Ovary (tissue), 9 donors: ENCODE results near the gene CTNNA3. TPM values are rescaled to one million over a fixed set of nuclear protein-coding genes. Genes with fewer than 3 reads are reported as not detected.

ENCODE experiments used
- DNase-seq, 5 donors: peaks; one replicate each; pipeline ENCODE4 v3.0.0-alpha.2; 2019 to 2020
- H3K27ac ChIP-seq, 2 donors: fragments of 200-600 bp; one replicate each; pipeline versions ENCODE4 v1.5.1 to v1.8.0; 2019 to 2022
- H3K27me3 ChIP-seq: fragments of 200-600 bp; one replicate; pipeline ENCODE4 v1.8.0; 2022
- H3K36me3 ChIP-seq: fragments of 200-600 bp; sonication (generic); one replicate; pipeline ENCODE4 v1.5.1; 2019
- H3K4me1 ChIP-seq: one replicate; pipeline ENCODE4 v1.8.1; 2013; ENCODE audit warnings: mild to moderate bottlenecking, moderate library complexity; ENCODE audit not compliant: insufficient read depth
- H3K4me3 ChIP-seq: fragments of 200-600 bp; sonication (generic); one replicate; pipeline ENCODE4 v1.5.1; 2017
- H3K9me3 ChIP-seq, 2 donors: fragments of 200-600 bp in 1 of 2; sonication (generic) in 1 of 2; one replicate each; pipeline versions ENCODE4 v1.5.1 to v1.8.1; 2013 to 2019; ENCODE audit warnings: mild to moderate bottlenecking in 1 of 2, moderate library complexity in 1 of 2
- CTCF ChIP-seq, 3 donors: fragments of 450-650 bp in 2 of 3; fragments of 200-600 bp in 1 of 3; IDR thresholded peaks; one replicate each; pipeline versions ENCODE4 v1.5.1 to v1.8.0; 2016 to 2022; ENCODE audit warnings: antibody characterized with exemption in 3 of 3, mild to moderate bottlenecking in 1 of 3
- EP300 ChIP-seq: sonication (generic); formaldehyde crosslinking; IDR thresholded peaks from one replicate; pipeline ENCODE4 v1.6.1; 2017; ENCODE audit warnings: antibody characterized with exemption
- POLR2A ChIP-seq: fragments of 450-650 bp; IDR thresholded peaks from one replicate; pipeline ENCODE4 v1.6.1; 2017; ENCODE audit warnings: antibody characterized with exemption, mild to moderate bottlenecking, moderate library complexity
- WGBS, 3 donors: extraction: QIAGEN DNeasy Blood & Tissue Kit in 1 of 3; methylation state at CpG; one replicate each; pipeline versions ENCODE4 v1.1.5 to v1.1.7; 2013 to 2017; 5-methylcytosine and 5-hydroxymethylcytosine counted together
- intact Hi-C, 4 donors: fragments of 100-400 bp; cut with DNase I; formaldehyde crosslinking; loops; one replicate each; pipeline versions ENCODE4 v1.11.0 to v1.15.1; 2022 to 2023
- polyA plus RNA-seq, 2 donors: library from polyadenylated mRNA; stranded (reverse); fragments of 200-250 nt in 1 of 2; fragments of 350-450 nt in 1 of 2; fragmentation: Illumina TruSeq in 1 of 2; extraction: RNeasy Lipid Tissue Mini Kit (QIAGEN cat#74804) in 1 of 2; gene quantifications; one replicate each; pipeline ENCODE4 v1.2.3, GENCODE V29; 2013 to 2014
- total RNA-seq, 7 donors: library from RNA; depleted of rRNA in 2 of 7; stranded (reverse); fragments of >200 nt in 2 of 7; fragmentation: NEBNext Ultra II Directional in 3 of 7; extraction: Animal tissue kit (Norgen Biotek cat#: 25700) in 3 of 7; gene quantifications; one replicate each; pipeline versions ENCODE4 v1.1.0 to v1.2.4, GENCODE V29; 2016 to 2023
- donor health status: DM: no; HTN: no; CAD: no; lungs with moderate emphysema.
- donor health status: DM: no; HTN: no; CAD: no.
- donor health status: Bipolar disorder and iron deficiency.
- donor health status: DM: yes; HTN: yes; CAD: no.
- donor health status: DM: no; HTN: no; CAD: no.
- donor health status: DM: yes; HTN: yes; CAD: no.

Gene CTNNA3
- total and polyA plus RNA-seq, 9 donors, result 1.9 to 9.7 (median 4.0) TPM

GRCh38 chr10:66405566-66405965, 1290.4 kb downstream of the CTNNA3 start:
- no peak for DNase-seq
- Histone ChIP-seq H3K27ac (no peak overlapping the region), H3K36me3 (no peaks in the 10 kb centered on the region), H3K4me1 (no peaks in the 10 kb centered on the region), H3K27me3 (no peaks in the 10 kb centered on the region), H3K4me3 (no peak overlapping the region), H3K9me3 (no peaks in the 10 kb centered on the region)
- TF ChIP-seq EP300 (no peak), POLR2A (no peak), CTCF (IDR thresholded peaks at IDR 0.05) (no peak)
- intact Hi-C loops, result no loop called here

- DNase-seq, result no peak
These were observed 1297.3 kb downstream of the CTNNA3 start for GRCh38 chr10:66398669-66399068.

GRCh38 chr10:66394342-66395063, 1301.5 kb downstream of the CTNNA3 start:
- WGBS, 3 donors, result 85 to 91% (median 87%) methylated on average over 2 of the region's 2 CpGs
- intact Hi-C loops, result no loop called here
- DNase-seq, result no peak
- Histone ChIP-seq H3K4me3 (no peak overlapping the region), H3K27ac (no peak overlapping the region), H3K4me1 (no peaks in the 10 kb centered on the region), H3K36me3 (no peaks in the 10 kb centered on the region), H3K27me3 (no peaks in the 10 kb centered on the region), H3K9me3 (no peaks in the 10 kb centered on the region)
- no peak for TF ChIP-seq EP300
- TF ChIP-seq POLR2A, result no peak
- no peak for TF ChIP-seq CTCF (IDR thresholded peaks at IDR 0.05)

More at GRCh38 chr10:66398669-66399068, 1297.3 kb downstream of the CTNNA3 start:
- Histone ChIP-seq H3K27ac (no peak overlapping the region), H3K9me3 (no peaks in the 10 kb centered on the region), H3K36me3 (no peaks in the 10 kb centered on the region), H3K27me3 (no peaks in the 10 kb centered on the region), H3K4me3 (no peak overlapping the region), H3K4me1 (no peaks in the 10 kb centered on the region)
- no peak for TF ChIP-seq CTCF (IDR thresholded peaks at IDR 0.05)
- TF ChIP-seq EP300, result no peak
- no peak for TF ChIP-seq POLR2A
- intact Hi-C loops, result no loop called here

GRCh38 chr10:66390926-66391325, 1305.1 kb downstream of the CTNNA3 start:
- WGBS, 3 donors, result 90 to 93% (median 92%) methylated on average over 5 of the region's 5 CpGs
- intact Hi-C loops, result no loop called here
- TF ChIP-seq CTCF (IDR thresholded peaks at IDR 0.05) (no peak), EP300 (no peak), POLR2A (no peak)
- Histone ChIP-seq H3K4me3 (no peak overlapping the region), H3K4me1 (no peaks in the 10 kb centered on the region), H3K36me3 (no peaks in the 10 kb centered on the region), H3K9me3 (no peaks in the 10 kb centered on the region), H3K27me3 (no peaks in the 10 kb centered on the region), H3K27ac (no peak overlapping the region)
- no peak for DNase-seq
